GM10266 (cell line): ENCODE data around the gene TREH.

ENCODE experiments used
- DNase-seq: peaks from one replicate; pipeline ENCODE4 v3.0.0; 2012; ENCODE audit errors: extremely low spot score
- TF ChIP-seq, protein P1 (sequence below): IDR thresholded peaks from 2 replicates; pipeline ENCODE4 v1.5.1; 2012; ENCODE audit warnings: mild to moderate bottlenecking, low read depth; ENCODE audit not compliant: control insufficient read depth, insufficient read depth; ENCODE audit errors: missing control alignments

Gene TREH

DNA sequence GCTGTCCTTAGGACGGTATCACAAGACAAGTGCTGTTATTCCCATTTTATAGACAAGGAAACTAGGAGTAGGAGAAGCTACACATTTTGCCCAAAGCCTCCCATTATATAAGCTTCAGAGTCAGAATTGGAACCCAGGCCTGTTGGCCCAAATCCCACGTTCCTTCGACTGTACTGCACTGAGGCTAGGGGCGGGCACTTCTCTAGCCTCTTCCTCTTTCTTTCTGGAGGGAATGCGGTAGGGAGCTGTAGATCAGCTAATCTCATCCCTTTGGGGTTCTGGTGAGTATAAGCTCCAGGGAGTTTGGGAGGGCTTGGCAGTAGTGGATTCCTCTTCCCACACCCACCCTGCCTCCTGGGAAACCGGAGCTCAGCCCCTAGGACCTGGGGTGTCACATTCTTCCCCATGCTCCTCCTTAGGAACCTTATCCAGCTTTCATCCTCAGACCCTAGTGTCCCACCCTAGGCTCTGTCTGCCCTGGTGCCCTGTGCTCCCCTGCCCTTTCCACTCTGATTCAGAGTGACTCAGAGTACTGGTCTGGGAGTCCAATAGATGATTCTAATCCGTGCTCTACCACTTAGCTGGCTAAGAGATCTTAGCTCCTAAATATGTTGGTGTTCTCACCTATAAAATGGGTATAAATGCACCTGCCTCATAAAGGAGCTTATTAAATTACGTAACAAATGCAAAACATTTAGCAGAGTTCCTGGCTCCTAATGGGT is 42.7 kb downstream of the TREH start:
- TF ChIP-seq, protein P1, sequence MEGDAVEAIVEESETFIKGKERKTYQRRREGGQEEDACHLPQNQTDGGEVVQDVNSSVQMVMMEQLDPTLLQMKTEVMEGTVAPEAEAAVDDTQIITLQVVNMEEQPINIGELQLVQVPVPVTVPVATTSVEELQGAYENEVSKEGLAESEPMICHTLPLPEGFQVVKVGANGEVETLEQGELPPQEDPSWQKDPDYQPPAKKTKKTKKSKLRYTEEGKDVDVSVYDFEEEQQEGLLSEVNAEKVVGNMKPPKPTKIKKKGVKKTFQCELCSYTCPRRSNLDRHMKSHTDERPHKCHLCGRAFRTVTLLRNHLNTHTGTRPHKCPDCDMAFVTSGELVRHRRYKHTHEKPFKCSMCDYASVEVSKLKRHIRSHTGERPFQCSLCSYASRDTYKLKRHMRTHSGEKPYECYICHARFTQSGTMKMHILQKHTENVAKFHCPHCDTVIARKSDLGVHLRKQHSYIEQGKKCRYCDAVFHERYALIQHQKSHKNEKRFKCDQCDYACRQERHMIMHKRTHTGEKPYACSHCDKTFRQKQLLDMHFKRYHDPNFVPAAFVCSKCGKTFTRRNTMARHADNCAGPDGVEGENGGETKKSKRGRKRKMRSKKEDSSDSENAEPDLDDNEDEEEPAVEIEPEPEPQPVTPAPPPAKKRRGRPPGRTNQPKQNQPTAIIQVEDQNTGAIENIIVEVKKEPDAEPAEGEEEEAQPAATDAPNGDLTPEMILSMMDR, result no peak
- DNase-seq, result no peak

DNA sequence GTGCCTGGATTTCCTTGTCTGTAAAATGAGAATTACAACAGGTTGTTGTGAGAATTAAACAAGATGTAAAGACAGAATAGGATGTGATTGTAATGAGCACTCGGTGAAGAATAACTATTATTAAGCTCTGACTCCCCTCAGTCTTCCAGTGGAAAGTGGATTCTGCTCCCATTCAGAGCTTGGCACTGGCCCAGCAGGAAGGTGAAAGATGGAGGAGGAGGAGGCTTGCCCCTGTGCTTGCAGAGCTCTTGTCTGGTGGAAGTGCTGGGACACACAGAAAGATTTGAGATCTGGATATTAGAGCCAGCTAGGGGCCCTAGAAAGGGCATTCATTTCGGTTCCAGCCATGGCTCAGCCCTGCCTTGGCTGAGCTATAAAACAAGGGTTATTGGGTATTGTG is 43.8 kb downstream of the TREH start:
- no peak for DNase-seq
- TF ChIP-seq, protein P1, result no peak

GRCh38 chr11:118635237-118635591 is 44.2 kb downstream of the TREH start:
- no peak for DNase-seq
- TF ChIP-seq, protein P1, result no peak

DNA sequence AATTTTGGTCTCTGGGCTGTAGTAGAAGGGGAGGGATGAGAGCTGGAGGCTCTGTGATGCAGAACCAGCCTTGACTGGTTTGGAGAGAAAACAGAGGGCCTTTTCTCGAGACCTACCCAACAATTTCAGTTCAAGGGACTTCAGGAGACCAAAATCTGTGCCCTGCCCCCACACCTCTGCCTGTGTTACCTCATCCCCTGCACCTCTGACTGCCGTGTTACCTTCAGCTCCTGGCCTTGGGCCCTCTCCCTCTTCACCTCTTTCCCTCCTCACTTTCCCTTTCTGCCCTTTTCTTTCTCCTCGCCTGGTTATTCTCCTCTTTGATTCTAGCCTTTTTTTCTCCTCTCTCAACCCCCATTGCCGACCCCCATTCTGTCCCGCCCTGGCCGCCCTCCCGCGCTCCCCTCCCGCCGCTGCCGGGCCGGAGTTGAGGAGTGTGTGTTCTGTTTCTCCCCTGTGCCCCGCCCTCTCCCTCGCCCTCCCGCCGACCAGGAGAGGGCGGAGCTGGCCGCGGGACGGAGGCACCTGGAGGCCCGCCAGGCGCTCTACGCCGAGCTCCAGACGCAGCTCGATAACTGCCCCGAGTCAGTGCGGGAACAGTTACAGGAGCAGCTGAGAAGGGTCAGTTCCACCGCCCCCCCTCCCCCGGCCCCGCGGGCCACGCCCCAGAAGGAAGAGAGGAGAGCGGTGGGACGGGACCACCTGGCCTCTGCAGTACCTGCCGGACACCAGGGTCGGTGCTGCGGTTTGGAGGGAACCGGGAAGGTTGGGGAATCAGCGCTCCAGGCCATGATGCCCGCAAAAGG is 44.8 kb downstream of the TREH start:
- TF ChIP-seq, protein P1, result no peak
- DNase-seq, result no peak

DNA sequence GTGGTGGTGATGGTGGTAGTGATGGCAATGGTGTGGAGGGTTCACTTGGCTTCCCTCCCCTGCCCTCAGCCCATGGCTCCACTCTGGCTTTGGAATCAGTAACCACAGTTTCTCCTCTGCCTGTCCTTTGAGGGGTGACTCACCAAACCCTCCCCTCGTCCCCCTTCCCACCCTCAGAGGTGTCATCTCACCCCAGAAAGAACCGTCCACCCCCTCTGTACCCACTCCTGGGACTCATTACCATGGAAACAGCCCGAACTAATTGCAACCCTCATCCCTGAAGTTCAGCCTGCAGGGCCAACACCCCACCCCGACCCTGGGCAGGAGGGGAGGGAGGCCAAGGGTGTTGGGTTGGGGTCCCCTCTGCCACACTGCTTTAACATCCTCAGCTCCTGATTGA is 45.5 kb downstream of the TREH start:
- TF ChIP-seq, protein P1, result no peak
- DNase-seq, result no peak

DNA sequence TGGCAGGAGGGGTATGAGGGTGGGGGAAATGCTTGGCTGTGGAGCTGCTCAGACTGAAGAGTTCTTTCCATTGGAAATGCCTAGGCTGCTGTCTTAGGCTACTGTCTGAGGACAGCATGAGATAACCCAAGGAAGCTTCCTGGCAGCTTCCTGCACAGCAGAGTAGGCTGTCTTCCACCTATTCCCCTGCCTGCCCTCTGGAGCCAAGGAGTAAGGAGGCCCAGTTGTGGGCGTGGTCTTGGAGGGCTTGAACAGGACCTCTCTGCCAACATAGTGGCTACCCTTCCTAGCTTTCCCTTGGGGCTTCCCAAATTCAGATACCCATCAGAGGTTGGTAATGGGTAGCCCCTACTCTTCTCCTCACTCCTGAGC is 46.1 kb downstream of the TREH start:
- TF ChIP-seq, protein P1, result no peak
- DNase-seq, result no peak

DNA sequence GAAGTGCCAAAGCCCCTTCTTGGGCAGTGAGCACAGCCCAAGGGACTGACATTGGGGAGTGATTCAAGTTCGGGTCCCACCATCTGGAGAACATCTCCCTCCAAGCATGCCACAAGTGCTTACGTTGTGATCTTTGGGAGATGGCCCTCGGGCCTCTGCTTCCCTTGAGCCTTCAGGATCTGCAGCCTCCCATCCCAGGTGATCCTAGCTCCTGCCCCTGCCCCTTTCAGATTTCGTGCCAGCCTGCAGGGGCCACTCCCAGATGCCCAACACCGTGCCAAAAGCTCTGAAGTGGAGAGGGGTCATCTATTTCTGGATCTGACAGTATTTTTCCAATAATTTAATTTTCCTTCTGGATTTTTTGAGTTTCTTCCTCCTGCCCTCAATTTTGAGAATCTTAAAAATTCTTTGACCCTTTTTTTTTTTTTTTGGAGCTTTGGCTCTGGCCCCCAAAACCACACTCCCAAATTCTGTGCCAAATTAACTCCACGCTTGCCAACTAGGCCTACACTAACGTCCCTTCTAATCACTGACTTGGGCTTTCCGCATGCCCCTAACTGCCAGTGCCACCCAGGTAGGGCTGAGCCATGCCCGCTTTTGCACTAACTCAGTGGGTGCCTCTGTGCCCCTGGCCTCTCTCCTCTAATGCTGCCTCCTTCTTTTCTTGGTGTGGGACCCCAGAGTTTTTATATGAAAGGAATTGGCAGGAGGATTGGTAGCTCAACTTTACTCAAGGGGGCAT is 46.7 kb downstream of the TREH start:
- no peak for DNase-seq
- TF ChIP-seq, protein P1, result no peak
